HUDEP-2 (cell line): ENCODE results near the gene SHFL.

ENCODE experiments used
- DNase-seq, 76 experiments: peaks; one replicate each; lab custom pipeline; 2025; ENCODE audit not compliant: unreplicated experiment in 76 of 76; lab: John Stamatoyannopoulos, UW

SHFL gene

GRCh38 chr19:10085641-10086590 lies at the start of gene SHFL:
SHFL (plus strand) TSS chr19:10086317; CDS start chr19:10086428, 111 bp downstream.
- peak in 61 of 76 experiments; percentile 13 to 81 (median 58) for DNase-seq

GRCh38 chr19:10036601-10037071 lies 49.5 kb upstream of the SHFL start:
- DNase-seq = no peak

GRCh38 chr19:10037367-10037766 lies 48.8 kb upstream of the SHFL start:
- DNase-seq = no peak

- DNase-seq = no peak
These were observed 48.3 kb upstream of the SHFL start for GRCh38 chr19:10037809-10038208.

GRCh38 chr19:10043286-10043927 lies 42.7 kb upstream of the SHFL start:
- peak in 7 of 76 experiments; percentile 20 to 39 (median 33) for DNase-seq

- DNase-seq = no peak
These were observed 41.7 kb upstream of the SHFL start for GRCh38 chr19:10044390-10044789.

- no peak for DNase-seq
These were observed 40.7 kb upstream of the SHFL start for GRCh38 chr19:10045371-10045770.

GRCh38 chr19:10049626-10050025 lies 36.5 kb upstream of the SHFL start:
- DNase-seq = no peak

GRCh38 chr19:10052602-10053360 lies 33.3 kb upstream of the SHFL start:
- no peak for DNase-seq

- DNase-seq = peak in 7 of 76 experiments; percentile 5 to 50 (median 11)
These were observed 24.3 kb upstream of the SHFL start for GRCh38 chr19:10061717-10062310.

GRCh38 chr19:10068205-10068604 lies 17.9 kb upstream of the SHFL start:
- DNase-seq = no peak

GRCh38 chr19:10069046-10069445 lies 17.1 kb upstream of the SHFL start:
- DNase-seq = peak in 1 of 76 experiments; percentile 14

- no peak for DNase-seq
These were observed 15.2 kb upstream of the SHFL start for GRCh38 chr19:10070730-10071446.

- DNase-seq = peak in 34 of 76 experiments; percentile 9 to 71 (median 34)
These were observed 12.0 kb upstream of the SHFL start for GRCh38 chr19:10074153-10074552.

- DNase-seq = no peak
These were observed 9.6 kb upstream of the SHFL start for GRCh38 chr19:10076535-10076934.

- no peak for DNase-seq
These were observed 7.8 kb upstream of the SHFL start for GRCh38 chr19:10078329-10078728.

GRCh38 chr19:10079031-10079453 lies 7.1 kb upstream of the SHFL start:
- DNase-seq = no peak

- DNase-seq = no peak
These were observed 2.2 kb upstream of the SHFL start for GRCh38 chr19:10083911-10084310.

- no peak for DNase-seq
These were observed 1.3 kb upstream of the SHFL start for GRCh38 chr19:10084803-10085202.
